Stimulated activated CD8-positive, alpha-beta memory T cell treated with anti-CD3 and anti-CD28 coated beads, Interleukin-7, amount 100 ng/mL, for 48 hours (primary cell): Measurements from ENCODE around the gene EPB41L4A.
A peak's percentile ranks its signal among the peaks of the same experiment; 100 is the strongest.

ENCODE experiments used
- DNase-seq, 2 donors: peaks; one replicate each; pipeline ENCODE4 v3.0.0-alpha.2; 2020; ENCODE audit warnings: low read depth in 1 of 2; ENCODE audit errors: extremely low read depth in 1 of 2

EPB41L4A gene

GRCh38 chr5:112165897-112166737, 253.0 kb downstream of the EPB41L4A start:
- no peak for DNase-seq

DNA sequence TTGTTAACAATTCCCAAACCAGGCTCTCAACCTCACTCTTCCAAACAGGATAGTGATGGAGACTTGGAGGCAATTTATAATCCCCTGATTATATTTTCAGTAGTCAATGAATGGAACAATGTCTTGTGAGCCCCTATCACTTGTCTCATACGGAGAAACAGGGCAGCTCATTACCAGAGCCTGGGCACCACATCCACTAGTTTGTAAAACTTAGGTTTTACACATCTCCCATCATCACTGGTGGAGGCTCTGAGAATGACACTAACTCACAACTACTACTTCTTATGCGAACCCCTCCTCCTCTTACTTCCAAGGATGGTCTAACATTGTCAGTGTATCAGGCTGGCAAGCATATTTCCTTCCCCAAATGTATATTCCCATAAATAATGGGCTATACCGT, 253.7 kb downstream of the EPB41L4A start:
- no peak for DNase-seq

DNA sequence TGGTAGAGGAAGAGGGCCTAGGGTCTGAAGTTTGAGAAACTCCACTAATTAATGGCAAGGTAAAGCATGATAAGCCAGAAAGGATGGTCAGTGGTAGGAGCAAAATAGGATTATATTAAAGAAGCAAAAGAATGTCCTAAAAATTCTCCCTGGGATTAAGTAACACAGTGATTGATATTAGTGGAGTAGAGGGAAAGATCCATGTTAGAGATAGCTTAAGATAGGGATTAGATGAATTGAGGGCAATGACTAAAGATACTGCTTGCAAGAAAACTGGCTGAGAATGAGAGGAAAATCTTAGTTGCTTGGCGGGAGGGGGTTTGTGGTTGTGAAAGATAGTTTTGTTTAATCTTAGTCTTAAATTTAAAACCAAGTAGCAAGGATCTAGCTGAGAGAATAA, 255.6 kb downstream of the EPB41L4A start:
- DNase-seq = no peak

- DNase-seq = no peak
Observed at GRCh38 chr5:112161392-112161748, 257.7 kb downstream of the EPB41L4A start.

- peak; percentile 79 to 80 for DNase-seq
Observed at GRCh38 chr5:112160652-112161391, 258.3 kb downstream of the EPB41L4A start.

DNA sequence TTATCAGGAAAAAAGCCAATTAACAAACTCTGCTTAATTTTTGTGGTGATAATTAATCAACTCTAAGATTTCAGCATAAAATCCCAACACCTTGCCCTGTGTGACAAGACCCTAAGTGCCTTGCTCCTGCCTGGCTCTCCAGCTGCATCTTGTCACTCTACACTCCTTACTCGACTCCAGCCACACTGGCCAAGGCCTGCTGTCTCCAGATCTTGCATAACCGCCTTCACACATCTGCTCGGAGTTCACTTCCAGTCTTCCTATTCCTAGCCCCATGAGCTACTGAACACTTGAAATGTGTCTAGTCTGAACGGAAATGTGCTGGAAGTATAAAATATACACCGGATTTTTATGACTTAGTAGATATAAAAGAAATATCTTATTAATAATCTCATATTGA, 259.6 kb downstream of the EPB41L4A start:
- no peak for DNase-seq

DNA sequence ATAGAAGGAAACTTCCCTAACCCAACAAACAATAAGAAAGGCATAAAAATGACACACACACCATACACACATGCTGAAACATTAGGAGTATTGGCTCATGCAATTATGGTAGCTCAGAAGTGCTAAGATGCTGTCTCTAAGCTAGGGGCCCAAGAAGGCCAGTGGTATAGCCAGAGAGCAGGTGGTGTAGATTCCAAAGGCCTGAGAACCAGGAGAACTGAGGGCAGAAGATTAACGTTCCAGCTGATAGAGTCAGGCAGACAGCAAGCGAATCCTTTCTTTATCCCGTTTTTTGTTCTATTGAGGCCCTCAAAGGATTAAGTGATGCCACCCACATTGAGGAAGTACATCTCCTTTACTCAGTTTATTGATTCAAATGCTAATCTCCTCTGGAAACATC, 262.9 kb downstream of the EPB41L4A start:
- no peak for DNase-seq

DNA sequence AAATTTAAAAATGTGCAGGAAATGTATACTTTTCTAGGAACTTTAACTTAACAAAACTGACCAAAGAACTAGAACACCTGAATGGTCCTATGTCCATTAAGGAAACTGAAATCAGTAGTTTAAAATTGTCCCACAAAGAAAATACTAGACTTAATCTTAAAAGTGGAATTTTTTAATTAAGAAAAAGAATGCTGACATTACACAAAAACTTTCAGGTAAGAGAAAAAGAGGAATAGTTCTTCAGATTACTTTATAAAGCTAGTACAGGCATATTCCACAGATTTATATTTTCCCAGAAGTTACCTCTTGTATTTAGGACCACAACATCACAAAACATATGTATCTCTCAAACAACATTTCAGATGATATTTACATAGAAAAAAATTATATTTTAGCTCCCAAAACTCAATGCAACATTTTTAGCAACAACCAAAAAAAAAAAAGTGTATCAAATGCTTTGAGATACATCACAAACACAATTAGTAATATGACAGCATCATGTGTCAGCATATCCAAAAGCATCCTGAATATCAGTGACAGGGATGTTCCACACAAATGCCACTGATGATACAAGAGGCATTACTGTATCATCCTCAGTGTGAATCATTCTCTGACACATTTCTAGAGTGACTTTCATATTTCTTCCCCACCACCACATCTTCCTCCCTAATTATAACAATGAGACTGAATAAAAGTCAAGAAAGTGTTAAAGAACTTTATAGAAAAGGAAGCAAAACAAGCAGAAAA, 264.0 kb downstream of the EPB41L4A start:
- no peak for DNase-seq

- DNase-seq = no peak
Observed at GRCh38 chr5:112149727-112150126, 269.4 kb downstream of the EPB41L4A start.

DNA sequence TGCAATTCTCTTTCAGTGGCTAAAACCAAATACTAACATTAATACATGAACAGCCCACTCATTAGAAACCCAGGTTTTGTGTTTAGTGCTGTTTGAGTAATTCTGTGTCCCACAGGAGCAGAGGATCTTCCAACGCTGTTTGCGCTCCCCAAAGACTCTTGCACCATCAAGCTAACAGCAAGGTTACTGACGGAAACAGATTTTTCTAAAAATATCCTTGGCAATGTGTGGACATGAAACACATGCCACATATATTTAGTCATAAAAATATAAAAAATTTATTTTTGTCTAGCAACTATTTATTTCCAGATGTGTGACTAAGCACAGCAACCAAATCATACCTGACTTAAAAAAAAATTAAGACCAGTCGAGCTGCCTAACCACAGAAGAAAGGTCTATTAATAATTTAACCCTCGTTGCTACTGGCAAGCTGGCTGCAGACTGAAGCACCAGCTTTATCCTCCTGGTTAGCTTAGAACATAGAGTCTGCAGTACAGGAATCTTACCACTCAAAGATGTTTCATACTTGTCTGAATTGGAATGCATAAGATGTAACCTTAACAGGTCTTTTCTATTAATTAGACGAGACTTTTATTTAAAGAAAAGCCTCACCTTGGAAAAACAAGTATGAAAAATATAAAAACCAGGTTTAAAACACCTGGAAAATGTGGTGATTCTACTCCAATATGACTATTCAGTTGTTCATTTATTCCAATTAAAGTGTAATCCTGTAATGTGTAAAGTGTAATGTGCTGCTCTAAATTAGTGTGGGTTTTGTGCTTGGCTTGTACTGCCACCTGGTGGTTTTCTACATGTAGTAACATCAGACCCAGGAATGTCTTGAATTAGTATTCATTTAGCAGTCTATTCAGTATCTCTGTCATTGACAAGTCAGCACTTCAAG, 272.5 kb downstream of the EPB41L4A start:
- DNase-seq = peak in 1 of 2 donors; percentile 31

DNA sequence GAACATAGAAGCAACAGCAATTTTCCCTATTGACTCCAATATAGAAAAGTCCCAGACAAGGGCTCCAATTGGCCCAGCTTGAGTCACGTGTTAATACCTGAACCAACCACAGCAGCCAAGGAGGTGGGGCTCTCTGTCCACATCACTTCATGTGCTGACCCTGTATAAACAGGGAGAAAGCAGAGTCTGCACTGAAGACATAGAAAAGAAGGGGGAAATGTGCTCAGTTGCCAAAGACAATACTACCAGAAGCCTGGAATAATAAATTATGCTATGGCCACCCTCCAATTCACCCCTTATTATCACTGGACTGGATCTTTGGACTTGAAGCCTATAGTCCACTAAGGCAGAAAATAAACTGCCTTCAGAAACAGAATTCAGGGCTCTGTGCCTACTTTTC, 275.4 kb downstream of the EPB41L4A start:
- no peak for DNase-seq

DNA sequence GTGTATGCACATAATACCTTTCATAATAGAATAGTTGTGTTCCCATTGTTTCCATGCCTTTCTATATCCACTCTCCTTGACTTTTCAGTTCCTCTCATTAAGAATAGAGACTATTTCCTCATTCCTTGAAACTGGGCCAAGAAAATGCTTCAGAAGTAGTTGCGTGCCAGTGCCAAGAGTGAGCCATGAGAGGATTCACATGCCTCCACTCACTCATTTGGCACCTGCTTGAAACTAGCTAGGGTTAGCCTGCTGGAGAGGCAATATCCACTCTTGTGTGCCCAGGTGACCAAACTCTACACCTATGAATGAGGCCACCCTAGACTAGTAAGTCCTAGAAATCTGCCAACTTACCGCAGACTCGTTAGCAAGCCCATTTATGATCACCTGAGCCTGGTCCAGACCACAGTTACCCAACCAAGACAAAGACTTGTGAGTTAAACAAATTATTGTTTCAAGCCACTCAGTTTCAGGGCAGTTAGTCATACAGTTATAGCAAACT, 276.3 kb downstream of the EPB41L4A start:
- DNase-seq = no peak

GRCh38 chr5:112141582-112141981, 277.5 kb downstream of the EPB41L4A start:
- DNase-seq = no peak

DNA sequence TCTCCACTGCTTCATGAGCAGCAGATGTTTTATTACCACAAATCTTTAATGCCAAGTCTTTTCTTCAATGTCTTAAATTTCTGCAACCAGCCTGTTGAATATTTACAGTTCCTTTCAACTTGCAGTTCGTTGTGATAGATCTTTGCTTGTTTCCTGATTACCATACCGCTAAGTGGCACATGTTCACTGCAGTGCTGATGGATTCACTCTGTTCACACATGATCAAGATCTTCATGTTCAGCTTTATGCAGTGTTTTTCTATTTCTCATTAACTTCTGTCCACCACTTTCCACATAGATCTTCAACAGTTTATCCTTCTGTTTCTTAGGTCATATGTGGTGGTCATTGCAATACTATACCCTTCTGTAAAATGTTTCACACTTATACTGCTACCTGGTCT, 280.6 kb downstream of the EPB41L4A start:
- no peak for DNase-seq

- DNase-seq = no peak
Observed at GRCh38 chr5:112136773-112137172, 282.3 kb downstream of the EPB41L4A start.

- DNase-seq = no peak
Observed at GRCh38 chr5:112127861-112128260, 291.2 kb downstream of the EPB41L4A start.

DNA sequence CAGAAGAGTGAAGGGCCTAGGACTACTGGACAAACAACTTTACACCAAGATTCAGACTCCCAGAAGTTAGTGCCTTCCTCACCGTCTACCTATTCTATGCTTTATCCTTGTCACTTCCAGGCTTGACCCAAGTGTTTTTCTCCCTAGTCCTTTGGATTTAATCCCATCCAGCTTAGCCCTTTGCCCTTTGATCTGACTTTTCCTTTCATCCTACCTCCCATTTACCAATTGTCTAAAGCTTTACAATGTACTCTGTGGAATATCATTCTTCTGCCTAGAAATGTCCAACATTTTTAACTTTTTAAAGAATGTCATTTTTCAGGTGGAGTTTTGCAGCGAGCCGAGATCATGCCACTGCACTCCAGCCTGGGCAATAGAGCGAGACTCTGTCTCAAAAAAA, 292.1 kb downstream of the EPB41L4A start:
- DNase-seq = no peak

GRCh38 chr5:112125903-112126302, 293.2 kb downstream of the EPB41L4A start:
- no peak for DNase-seq

- DNase-seq = no peak
Observed at GRCh38 chr5:112124788-112125187, 294.3 kb downstream of the EPB41L4A start.

- no peak for DNase-seq
Observed at GRCh38 chr5:112123086-112123485, 296.0 kb downstream of the EPB41L4A start.
